Measurements from ENCODE around the gene KIDINS220. TPM values are rescaled to one million over a fixed set of nuclear protein-coding genes. Genes with fewer than 3 reads are reported as not detected.

The KIDINS220 gene
- total RNA-seq, 1 donor from 2014 or later, result 47.8 TPM

DNA sequence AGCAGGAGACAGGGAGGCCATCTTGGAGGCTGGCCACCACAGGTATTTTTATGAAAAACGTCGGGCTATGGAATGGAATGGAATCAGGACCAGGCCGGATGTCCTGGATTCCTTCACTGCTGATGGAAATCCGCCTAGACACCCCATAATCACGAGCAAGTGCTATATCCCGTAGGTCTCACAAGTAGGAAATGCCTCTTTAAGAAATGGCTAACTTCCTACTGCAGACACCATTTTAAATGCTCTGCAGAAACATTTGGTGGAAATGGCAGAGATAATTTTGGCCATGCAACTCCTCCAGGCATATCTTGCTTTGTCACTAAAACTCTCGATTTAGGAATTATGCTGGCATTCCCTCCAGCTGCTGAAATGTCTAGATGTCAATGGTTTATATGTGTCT is 137.6 kb downstream of the KIDINS220 start:
- peaks cover 6% of the 10 kb centered on the region for H3K27me3 Mint-ChIP-seq (ENCODE audit: low read depth, unreplicated experiment)

GRCh38 chr2:8697190-8697589 is 140.2 kb downstream of the KIDINS220 start:
- no peak overlapping the region for H3K27ac Mint-ChIP-seq (ENCODE audit: unreplicated experiment)
- no peaks in the 10 kb centered on the region for H3K4me1 ChIP-seq (ENCODE audit: insufficient read depth, low read length)
- TF ChIP-seq CTCF (IDR thresholded peaks at IDR 0.05; ENCODE audit: insufficient read depth, low read depth, low read length) (no peak), EZH2 (IDR thresholded peaks at IDR 0.05; ENCODE audit: insufficient read depth, low read length) (no peak)
- H3K27ac ChIP-seq (ENCODE audit: low read depth, low read length), result no peak overlapping the region
- H4K20me1 ChIP-seq (ENCODE audit: insufficient read depth, low read length), result no peaks in the 10 kb centered on the region
- H3K4me3 Mint-ChIP-seq (ENCODE audit: unreplicated experiment), result no peak overlapping the region
- no peak overlapping the region for H3K4me2 ChIP-seq (ENCODE audit: low read length)
- DNase-seq (ENCODE audit: low read depth), result no peak
- no peak overlapping the region for H2AFZ ChIP-seq (ENCODE audit: low read depth, low read length)
- peaks cover 4% of the 10 kb centered on the region for H3K4me1 Mint-ChIP-seq (ENCODE audit: low read depth, unreplicated experiment)
- H3K9ac ChIP-seq (ENCODE audit: low read length), result no peak overlapping the region
- H3K4me3 ChIP-seq (ENCODE audit: insufficient read depth, low read depth, low read length), result no peak overlapping the region
- no peaks in the 10 kb centered on the region for H3K36me3 Mint-ChIP-seq (ENCODE audit: low read depth, unreplicated experiment)
- no peaks in the 10 kb centered on the region for H3K79me2 ChIP-seq (ENCODE audit: insufficient read depth, low read length)
- peaks cover 11% of the 10 kb centered on the region for H3K9me3 Mint-ChIP-seq (ENCODE audit: unreplicated experiment)
- H3K27me3 ChIP-seq (ENCODE audit: insufficient read depth, low read length), result no peaks in the 10 kb centered on the region
- H3K36me3 ChIP-seq (ENCODE audit: insufficient read depth, low read length), result no peaks in the 10 kb centered on the region
- H3K9me3 ChIP-seq (ENCODE audit: insufficient read depth, low read depth, low read length), result no peaks in the 10 kb centered on the region
- peaks cover 9% of the 10 kb centered on the region for H3K27me3 Mint-ChIP-seq (ENCODE audit: low read depth, unreplicated experiment)
- FAIRE-seq, result no peak

More for the DNA sequence above, 137.6 kb downstream of the KIDINS220 start:
- H3K27ac Mint-ChIP-seq (ENCODE audit: unreplicated experiment), result no peak overlapping the region
- Histone ChIP-seq H2AFZ (ENCODE audit: low read depth, low read length) (no peak overlapping the region), H3K4me2 (ENCODE audit: low read length) (no peak overlapping the region), H3K36me3 (ENCODE audit: insufficient read depth, low read length) (no peaks in the 10 kb centered on the region), H3K9ac (ENCODE audit: low read length) (no peak overlapping the region), H3K9me3 (ENCODE audit: insufficient read depth, low read depth, low read length) (no peaks in the 10 kb centered on the region), H3K4me1 (ENCODE audit: insufficient read depth, low read length) (no peaks in the 10 kb centered on the region), H4K20me1 (ENCODE audit: insufficient read depth, low read length) (no peaks in the 10 kb centered on the region), H3K27me3 (ENCODE audit: insufficient read depth, low read length) (no peaks in the 10 kb centered on the region), H3K79me2 (ENCODE audit: insufficient read depth, low read length) (no peaks in the 10 kb centered on the region), H3K4me3 (ENCODE audit: insufficient read depth, low read depth, low read length) (no peak overlapping the region), H3K27ac (ENCODE audit: low read depth, low read length) (no peak overlapping the region)
- TF ChIP-seq EZH2 (IDR thresholded peaks at IDR 0.05; ENCODE audit: insufficient read depth, low read length), result no peak
- TF ChIP-seq CTCF (IDR thresholded peaks at IDR 0.05; ENCODE audit: insufficient read depth, low read depth, low read length), result no peak
- peaks cover 11% of the 10 kb centered on the region for H3K9me3 Mint-ChIP-seq (ENCODE audit: unreplicated experiment)
- DNase-seq (ENCODE audit: low read depth) (no peak), FAIRE-seq (no peak)
- no peak overlapping the region for H3K4me3 Mint-ChIP-seq (ENCODE audit: unreplicated experiment)
- peaks cover 1% of the 10 kb centered on the region for H3K4me1 Mint-ChIP-seq (ENCODE audit: low read depth, unreplicated experiment)
- no peaks in the 10 kb centered on the region for H3K36me3 Mint-ChIP-seq (ENCODE audit: low read depth, unreplicated experiment)

GRCh38 chr2:8694737-8695136 is 142.7 kb downstream of the KIDINS220 start:
- no peaks in the 10 kb centered on the region for H3K9me3 ChIP-seq (ENCODE audit: insufficient read depth, low read depth, low read length)
- TF ChIP-seq EZH2 (IDR thresholded peaks at IDR 0.05; ENCODE audit: insufficient read depth, low read length), result no peak
- no peak for TF ChIP-seq CTCF (IDR thresholded peaks at IDR 0.05; ENCODE audit: insufficient read depth, low read depth, low read length)
- no peak overlapping the region for H3K9ac ChIP-seq (ENCODE audit: low read length)
- H3K4me3 ChIP-seq (ENCODE audit: insufficient read depth, low read depth, low read length), result no peak overlapping the region
- Mint-ChIP-seq H3K36me3 (ENCODE audit: low read depth, unreplicated experiment) (no peaks in the 10 kb centered on the region), H3K9me3 (ENCODE audit: unreplicated experiment) (peaks cover 11% of the 10 kb centered on the region), H3K27ac (ENCODE audit: unreplicated experiment) (peak overlapping the region; percentile 34), H3K27me3 (ENCODE audit: low read depth, unreplicated experiment) (peaks cover 12% of the 10 kb centered on the region), H3K4me3 (ENCODE audit: unreplicated experiment) (no peak overlapping the region), H3K4me1 (ENCODE audit: low read depth, unreplicated experiment) (peaks cover 4% of the 10 kb centered on the region)
- no peaks in the 10 kb centered on the region for H3K4me1 ChIP-seq (ENCODE audit: insufficient read depth, low read length)
- no peaks in the 10 kb centered on the region for H4K20me1 ChIP-seq (ENCODE audit: insufficient read depth, low read length)
- DNase-seq (ENCODE audit: low read depth), result peak; percentile 36
- H3K79me2 ChIP-seq (ENCODE audit: insufficient read depth, low read length), result no peaks in the 10 kb centered on the region
- H2AFZ ChIP-seq (ENCODE audit: low read depth, low read length), result no peak overlapping the region
- no peak overlapping the region for H3K27ac ChIP-seq (ENCODE audit: low read depth, low read length)
- FAIRE-seq, result no peak
- H3K27me3 ChIP-seq (ENCODE audit: insufficient read depth, low read length), result no peaks in the 10 kb centered on the region
- H3K36me3 ChIP-seq (ENCODE audit: insufficient read depth, low read length), result no peaks in the 10 kb centered on the region
- no peak overlapping the region for H3K4me2 ChIP-seq (ENCODE audit: low read length)
